DMS153 treated with DMSO at 0.1 percent for 48 hours (cell line): ENCODE measurements around the gene LYSMD1.
A peak's percentile ranks its signal among the peaks of the same experiment; 100 is the strongest.
"Not testable (repeated sequence)": the region's sequence is repeated elsewhere in the genome, so short reads cannot be mapped to it uniquely, and the experiment has no call there.

ENCODE experiments used
- DNase-seq: peaks from one replicate; lab custom pipeline; 2025; ENCODE audit not compliant: unreplicated experiment; lab: John Stamatoyannopoulos, UW

Gene LYSMD1, protein sequence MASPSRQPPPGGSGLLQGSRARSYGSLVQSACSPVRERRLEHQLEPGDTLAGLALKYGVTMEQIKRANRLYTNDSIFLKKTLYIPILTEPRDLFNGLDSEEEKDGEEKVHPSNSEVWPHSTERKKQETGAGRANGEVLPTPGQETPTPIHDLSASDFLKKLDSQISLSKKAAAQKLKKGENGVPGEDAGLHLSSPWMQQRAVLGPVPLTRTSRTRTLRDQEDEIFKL

DNA sequence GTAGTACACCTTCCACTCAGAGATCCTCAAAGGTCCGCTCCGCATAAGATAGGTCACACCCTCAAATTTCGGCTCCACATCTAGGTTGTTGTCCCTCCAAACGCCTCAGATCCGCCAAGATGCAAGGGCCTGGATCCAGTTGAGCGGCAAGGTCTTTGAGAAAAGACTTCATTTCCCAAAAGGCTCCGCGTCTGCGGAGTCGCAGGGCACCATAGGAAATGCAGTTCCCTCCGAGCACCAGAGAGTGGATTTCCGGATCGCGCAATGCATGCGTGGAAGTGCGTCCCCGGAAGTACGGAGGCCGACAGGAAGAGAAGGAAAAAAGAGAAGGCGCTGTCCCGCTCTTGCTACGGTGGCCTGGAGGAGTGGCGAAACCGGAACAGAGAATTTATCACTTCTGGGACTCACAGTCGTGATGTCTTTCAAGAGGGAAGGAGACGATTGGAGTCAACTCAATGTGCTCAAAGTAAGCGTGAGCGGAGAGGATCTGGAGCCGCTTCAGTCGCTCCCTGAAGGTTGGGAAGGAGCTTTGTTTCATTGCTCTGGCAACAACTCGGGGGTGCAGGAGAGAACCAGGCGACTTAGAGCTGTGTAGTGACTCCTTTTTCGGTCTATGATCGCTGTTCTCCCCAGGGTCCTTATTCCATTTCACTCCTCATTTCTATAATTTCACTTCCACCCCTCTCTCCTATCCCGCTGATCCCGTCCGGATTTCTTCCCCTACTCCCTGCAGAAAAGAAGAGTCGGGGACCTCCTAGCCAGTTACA lies at the start of gene LYSMD1, which contains the start of gene SCNM1:
Gene LYSMD1 (minus strand): TSS at position 165 of the 767 bp plus-strand sequence. CDS start 644 bp downstream, outside the sequence.
Gene SCNM1 (plus strand): TSS at position 407 of the 767 bp plus-strand sequence. CDS start 9 bp downstream, at position 416.
- peak; percentile 99 for DNase-seq

DNA sequence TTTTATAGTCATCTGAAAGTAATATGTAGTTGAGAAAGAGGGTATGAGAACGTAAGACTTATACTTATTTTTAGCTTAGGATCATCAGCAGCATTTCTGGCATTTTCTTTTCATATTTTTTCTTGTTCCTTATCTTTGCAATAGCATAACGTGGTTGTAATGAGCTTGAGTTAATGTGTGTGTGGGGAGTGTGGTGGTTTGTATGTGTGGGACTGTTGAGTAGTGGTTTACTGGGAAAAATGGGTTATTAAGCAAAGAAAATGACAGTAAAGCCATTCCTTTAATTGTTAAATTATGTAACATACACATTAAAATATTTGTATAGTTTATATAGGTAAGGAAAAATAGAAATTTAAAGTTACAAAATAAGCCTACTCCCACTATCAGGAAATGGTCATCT lies 47.9 kb upstream of the LYSMD1 start:
- DNase-seq: no peak

DNA sequence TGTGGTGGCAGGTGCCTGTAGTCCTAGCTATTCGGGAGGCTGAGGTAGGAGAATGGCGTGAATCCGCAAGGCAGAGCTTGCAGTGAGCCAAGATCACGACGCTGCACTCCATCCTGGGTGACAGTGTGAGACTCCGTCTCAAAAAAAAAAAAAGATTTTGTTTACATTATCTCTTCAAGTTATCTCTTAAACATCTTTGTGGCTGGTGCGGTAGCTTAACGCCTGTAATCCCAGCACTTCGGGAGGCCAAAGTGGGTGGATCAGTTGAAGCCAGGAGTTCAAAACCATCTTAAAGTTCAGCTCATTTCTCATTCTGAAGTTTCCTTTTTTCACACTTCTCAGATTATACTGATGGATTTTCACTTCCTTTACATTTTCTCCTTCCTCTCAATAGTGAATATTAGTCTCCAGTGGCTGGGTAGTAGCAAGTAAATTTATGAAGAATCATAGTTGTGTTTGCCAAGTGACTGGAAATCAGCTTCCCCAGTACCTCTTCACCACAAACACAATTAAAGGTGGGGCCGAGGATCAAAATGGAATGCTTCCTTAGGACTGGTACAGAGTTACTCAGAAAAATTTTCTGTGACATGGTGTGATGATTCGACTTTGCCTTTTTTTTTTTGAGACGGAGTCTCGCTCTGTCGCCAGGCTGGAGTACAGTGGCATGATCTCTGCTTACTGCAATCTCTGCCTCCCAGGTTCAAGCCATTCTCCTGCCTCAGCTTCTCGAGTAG lies 46.4 kb upstream of the LYSMD1 start:
- no peak for DNase-seq

DNA sequence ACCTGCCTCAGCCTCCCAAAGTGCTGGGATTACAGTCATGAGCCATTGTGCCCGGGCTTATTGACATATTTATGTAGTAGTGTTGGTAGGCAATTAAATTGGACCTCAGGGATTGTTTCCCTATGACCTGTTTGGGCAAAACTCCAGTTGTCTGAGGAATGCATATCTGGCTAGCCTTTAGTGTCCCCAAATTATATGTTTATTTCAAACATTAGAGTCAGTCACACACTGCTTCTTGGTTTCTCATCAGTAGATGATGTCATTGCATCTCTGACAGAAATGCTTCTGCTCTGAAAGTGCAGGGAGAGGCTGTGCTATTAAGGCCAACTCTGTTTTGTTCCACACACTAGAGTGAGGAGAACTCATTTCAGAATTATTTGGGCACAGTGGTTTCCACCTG lies 45.1 kb upstream of the LYSMD1 start:
- DNase-seq: no peak

DNA sequence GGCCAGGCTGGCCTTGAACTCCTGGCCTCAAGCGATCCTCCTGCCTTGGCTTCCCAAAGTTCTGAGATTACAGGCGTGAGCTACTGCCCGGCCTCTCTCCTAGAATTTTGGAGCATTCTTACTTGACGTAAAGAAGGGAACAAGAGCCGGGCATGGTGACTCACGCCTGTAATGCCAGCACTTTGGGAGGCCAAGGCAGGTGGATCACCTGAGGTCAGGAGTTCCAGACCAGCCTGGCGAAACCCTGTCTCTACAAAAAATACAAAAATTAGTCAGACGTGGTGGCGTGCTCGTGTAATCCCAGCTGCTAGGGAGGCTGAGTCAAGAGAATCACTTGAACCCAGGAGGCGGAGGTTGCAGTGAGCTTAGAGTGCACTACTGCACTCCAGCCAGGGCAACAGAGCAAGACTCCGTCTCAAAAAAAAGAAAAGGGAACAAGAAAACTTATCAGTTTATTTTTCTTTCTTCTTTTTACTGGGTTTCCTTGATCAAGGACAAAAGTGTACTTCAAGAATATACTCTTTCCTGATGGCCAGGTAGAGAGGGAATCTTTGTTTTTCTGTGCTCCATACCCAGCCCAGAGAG lies 39.8 kb upstream of the LYSMD1 start:
- not testable (repeated sequence) for DNase-seq

DNA sequence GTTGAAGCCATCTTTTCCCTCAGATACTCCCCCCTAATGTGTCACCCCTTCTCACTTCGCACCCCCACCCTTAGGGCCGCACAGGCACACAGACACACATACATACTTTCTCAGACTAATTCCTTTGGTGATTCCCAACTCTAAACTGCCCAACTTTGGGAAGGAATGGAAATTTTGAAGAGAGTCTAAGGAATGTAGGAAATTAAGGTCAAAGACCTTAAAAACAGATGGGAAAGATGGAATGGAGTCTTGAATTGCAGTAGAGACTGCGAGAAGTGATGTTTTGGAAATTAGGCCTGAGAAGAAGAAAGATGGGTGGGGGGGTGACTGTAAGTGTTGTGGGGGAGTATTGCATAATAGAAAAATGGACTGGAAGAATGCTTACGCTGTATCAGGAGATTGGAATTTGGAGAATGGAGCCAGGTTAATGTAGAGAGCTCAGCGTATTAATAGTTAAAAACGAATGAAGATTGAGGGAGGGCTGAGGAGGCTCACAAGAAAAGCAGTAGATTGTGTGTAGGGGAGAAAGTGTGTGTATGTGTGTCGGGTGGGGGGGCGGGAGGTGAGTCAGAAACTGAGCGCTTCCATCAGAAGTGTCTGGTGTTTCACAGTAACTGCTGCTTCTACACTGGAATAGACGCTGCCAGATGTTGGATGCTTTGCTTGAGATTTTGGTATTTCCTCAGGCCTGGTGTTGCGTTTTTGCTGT lies 34.3 kb upstream of the LYSMD1 start:
- no peak for DNase-seq

DNA sequence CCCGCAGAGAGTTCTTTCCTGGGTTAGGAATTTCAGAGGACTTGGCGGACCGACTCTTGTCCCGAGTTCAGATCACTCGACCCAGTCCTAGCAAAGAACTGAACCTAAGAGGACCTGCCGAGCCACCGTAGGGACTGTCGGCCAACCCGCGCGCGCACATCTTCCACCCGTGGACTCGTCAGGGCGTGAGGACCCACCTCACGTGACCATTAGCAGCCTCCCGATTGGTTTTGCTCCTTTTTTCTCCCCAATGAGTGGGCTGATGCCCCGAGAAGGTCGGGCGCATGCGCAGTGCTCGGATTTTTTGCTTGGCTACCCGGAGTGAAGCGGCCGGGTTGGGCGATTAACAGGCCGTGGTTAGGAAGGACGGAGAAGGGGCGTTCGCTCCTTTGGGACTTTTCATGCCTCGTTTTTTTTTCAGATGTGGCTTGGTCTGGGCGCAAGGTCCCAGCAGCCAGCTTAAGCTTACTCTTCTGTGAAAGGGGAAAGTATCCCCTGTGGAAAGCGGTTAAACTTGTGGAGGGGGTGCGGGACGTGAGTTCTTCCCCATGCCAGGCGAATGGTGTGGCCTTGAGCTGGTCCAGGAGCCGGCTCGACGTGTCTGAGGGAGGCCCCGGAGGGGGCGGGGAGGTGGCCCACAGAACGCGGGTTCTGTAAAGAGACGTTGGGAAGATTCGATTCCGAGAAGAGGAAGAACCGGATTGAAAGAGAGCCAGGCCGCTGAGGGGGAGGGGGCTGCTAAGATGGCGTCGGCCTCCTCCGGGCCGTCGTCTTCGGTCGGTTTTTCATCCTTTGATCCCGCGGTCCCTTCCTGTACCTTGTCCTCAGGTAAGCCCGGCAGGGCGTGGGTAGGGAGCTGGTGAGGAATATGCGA lies 32.8 kb upstream of the LYSMD1 start, which contains the start of gene PIP5K1A:
Gene PIP5K1A (plus strand): TSS at position 299 of the 874 bp plus-strand sequence. CDS start 445 bp downstream, at position 744.
- peak; percentile 99 for DNase-seq

DNA sequence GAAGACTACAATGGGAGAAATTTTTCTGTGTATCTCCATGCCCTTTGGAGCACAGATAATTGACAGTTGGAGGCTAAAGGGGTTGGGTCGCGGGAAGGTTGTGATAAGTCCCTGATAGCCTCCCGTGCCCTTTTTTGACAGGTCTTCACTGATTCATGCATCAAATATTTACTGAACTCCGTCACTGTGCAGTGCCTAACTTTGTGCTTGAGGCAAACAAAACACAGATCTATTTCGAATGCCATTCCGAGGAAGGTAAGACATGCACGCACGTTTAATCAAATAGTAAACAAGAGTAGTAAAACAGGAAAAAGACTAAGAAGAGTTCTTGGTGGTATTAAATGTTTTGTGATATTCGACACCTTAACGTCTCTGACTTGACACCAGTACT lies 32.2 kb upstream of the LYSMD1 start:
- DNase-seq: peak; percentile 53

DNA sequence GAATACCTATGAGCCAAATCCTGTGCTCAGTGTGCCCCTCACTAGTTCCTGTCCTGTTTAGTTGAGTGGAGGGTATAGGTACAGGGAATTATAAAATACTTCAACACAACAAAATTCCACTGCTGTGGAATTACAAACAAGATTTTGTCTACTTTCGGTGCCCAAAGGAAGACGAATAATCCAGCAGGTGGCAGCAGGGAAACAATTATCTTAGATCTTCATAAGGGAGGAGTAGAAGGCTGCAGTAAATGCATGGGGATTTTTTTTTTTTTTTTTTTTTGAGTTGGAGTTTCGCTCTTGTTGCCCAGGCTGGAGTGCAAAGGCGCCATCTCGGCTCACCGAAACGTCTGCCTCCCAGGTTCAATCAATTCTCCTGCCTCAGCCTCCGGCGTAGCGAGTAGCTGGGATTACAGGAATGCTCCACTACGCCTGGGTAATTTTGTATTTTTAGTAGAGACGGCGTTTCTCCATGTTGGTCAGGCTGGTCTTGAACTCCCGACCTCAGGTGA lies 30.6 kb upstream of the LYSMD1 start:
- DNase-seq: peak; percentile 90

DNA sequence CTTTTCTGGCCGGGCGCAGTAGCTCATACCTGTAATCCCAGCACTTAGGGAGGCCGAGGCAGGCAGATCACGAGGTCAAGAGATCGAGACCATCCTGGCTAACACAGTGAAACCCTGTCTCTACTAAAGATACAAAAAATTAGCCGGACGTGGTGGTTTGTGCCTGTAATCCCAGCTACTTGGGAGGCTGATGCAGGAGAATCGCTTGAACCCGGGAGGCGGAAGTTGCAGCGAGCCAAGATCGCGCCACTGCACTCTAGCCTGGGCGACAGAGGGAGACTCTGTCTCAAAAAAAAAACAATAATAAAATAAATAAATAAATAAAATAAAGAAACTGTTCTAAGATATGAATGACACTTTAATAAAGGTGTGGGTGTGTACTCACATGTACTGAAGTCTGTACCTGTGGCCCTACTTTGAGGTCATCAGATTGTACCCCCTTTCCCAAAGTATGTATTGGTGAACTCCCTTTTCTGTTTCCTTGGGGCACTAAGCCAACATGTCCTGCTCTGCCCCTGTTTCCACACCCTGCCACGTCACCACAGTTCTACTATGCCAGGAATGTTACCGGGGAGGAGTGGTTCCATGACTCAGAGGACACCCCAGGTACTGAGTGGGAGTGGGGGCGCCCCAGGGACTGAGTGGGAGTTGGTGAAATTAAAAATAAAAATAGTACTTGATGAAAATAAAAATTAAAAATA lies 29.3 kb upstream of the LYSMD1 start:
- DNase-seq: not testable (repeated sequence)

DNA sequence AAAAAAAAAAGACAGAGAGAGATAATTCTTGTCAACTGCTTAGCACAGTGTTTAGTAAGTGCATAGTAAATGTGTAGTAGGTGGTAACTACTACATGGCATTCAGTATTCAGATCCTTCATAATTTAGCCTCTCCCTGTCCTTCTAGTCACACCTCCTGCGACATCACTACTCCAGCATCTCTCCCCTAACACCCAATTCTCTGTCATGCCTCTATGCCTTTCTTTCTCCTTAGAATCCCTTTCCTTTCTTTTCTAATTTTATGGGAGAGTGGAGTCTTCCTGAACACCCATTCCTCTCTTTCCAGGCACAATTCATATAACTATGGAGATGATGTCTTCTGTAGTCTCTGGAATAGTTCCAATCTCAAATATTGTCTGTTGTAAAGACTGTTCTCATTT lies 28.2 kb upstream of the LYSMD1 start:
- DNase-seq: no peak

DNA sequence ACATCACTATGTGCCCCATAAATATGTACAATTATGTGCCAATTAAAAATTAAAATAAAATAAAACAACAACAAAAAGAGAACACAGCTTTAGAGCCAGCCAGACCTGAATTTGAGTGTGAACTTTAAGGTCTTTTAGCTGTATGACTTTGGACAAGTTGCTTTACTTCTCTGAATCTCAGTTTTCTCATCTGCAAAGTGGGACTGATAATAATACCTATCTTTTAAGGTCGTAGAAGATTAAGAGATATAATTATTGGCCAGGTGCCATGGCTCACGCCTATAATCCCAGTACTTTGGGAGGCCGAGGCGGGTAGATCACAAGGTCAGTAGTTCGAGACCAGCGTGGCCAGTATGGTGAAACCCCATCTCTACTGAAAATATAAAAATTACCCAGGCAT lies 27.6 kb upstream of the LYSMD1 start:
- DNase-seq: no peak

DNA sequence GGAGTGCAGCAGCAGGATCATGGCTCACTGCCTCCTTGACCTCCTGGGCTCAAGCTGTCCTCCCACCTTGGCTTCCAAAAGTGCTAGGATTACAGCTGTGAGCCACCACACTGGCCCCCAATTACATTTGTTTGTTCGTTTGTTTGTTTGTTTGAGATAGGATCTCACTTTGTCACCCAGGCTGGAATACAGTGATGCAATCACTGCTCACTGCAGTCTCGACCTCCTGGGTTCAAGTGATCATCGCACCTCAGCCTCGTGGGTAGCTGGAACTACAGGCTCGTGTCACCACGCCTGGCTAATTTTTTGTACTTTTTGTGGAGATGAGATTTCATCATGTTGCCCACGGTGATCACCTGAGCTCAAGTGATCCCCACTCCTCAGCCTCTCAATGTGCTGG lies 26.3 kb upstream of the LYSMD1 start:
- DNase-seq: no peak

DNA sequence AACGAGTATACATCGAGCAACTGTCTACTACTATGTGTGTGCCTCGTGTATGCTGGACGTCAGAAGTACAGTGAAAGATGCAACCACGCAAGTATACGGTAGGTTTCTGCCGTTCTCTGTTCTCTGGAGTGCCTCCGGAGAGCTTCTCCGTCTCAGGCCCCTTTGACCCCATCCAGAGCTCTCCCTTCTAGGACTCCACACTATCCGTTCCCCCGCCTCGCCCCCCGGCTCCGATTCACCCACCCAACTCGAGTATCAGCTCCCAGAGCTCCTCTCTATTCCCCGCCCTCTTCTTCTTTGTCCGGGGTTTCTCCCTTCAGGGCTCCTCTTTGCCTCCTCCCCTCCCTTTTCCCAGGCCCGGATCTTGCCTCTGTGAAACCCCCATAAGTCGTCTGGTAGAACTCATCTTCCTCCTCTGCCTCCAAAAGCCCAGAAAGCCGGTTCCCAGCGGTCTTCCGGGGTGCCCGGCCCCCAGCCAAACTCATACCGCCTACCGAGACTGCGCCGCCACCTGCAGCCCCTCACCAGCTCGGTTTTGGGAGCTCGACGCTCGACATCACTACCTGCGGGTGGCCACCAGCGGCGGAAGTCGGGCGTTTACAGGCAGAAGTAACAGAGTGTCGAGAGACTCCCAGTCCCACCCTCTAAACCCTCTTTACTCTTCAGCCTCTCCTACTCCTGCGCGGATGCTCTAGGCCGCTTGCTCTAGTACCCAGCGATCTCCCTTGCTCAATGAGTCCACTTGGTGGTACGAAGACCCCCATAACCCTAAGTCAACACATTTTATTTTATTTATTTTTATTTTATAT lies 24.1 kb upstream of the LYSMD1 start, which contains the start of gene VPS72:
Gene VPS72 (minus strand): TSS at position 561 of the 809 bp plus-strand sequence. CDS start 76 bp downstream, at position 485.
- DNase-seq: peak; percentile 94

DNA sequence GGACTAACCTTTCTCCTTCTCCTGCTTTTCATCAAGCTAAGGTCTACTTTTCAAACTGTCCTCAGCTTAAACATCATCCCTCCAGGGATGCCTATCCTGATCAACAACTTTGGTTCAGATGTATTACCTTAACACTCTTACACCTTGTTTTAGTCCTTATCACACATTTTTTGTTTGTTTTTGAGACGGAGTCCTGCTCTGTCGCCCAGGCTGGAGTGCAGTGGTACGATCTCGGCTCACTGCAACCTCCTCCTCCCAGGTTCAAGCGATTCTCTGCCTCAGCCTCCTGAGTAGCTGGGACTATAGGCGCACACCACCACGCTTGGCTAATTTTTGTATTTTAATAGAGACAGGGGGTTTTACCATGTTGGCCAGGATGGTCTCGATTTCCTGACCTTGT lies 23.0 kb upstream of the LYSMD1 start:
- not testable (repeated sequence) for DNase-seq

DNA sequence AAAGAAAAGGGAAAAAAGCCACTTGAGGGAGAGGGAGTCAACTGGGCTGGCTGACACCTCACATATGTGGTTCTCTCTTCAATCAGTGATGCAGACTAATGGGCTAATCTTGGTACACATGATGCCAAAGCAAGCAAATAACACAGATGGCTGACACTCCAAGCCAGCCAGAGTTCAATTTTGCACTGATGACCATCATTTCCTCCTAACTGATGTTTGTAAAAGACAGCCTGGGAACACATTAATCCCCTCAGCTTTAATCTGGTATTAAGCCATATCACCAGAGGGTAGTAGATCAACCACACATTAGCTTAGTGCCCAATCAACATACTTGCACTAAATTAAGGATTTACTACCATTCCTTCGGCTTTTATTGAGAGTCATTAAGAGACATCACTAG lies 21.5 kb upstream of the LYSMD1 start:
- DNase-seq: no peak

DNA sequence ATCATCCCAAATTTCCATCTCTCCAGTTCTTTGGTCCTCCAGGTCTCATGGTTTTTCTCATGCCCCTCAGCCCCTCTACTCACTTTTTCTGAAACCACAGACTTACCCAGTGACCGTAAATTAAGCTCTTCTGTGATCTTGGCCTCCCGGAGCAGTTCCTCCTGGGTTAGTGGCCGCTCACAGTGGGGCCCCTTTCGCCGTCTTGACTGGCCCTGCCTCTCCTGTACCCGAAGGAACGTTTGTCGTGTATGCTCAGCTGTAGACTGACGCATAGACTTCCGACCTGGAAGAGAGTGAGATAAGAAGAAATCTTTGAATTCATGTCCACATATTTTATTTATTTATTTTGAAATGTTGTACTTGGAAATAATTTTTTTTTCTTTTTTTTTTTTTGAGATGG lies 18.5 kb upstream of the LYSMD1 start:
- no peak for DNase-seq

DNA sequence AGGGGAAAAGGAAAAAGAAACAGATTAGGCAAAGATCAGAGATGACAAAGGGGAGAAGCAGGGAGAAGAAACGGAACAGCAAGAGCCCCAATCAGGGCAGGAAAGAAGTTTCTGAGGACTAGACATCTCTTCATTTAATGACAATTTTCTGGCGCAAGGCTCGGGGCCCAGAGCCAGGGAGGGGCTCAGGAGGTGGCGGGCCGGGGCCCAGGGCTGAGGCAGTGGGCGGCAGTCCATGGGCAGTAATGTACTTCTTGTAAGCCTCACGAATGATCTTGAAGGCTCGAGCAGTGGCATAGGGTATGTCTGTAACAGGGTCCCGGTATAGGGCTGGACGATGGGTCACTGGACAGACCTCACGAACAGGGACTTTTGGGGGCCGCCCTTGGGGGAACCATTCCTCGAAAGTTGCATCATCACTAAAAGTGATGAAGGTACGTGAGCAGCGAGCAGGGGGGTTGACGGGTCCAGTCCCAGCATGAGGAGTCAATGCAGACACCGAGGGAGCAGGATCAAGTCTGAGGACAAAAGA lies 10.9 kb upstream of the LYSMD1 start:
- no peak for DNase-seq
